T-cell (primary cell): ENCODE results near the gene ECT2. TPM values are rescaled to one million over a fixed set of nuclear protein-coding genes. Genes with fewer than 3 reads are reported as not detected.

Source experiments
- ATAC-seq, 4 experiments: fragments of 200-7000 bp in 3 of 4; fragments of 150-1000 bp in 1 of 4; cut with Tn5 transposase; replicated peaks in 1 of 4; 1 replicate in 3 of 4; 2 replicates in 1 of 4; pipeline ENCODE4 v1.10.0; 2021; ENCODE audit warnings: moderate library complexity in 3 of 4, mild to moderate bottlenecking in 2 of 4, moderate number of reproducible peaks in 1 of 4
- CTCF ChIA-PET, 2 donors: fragments of 300-600 bp; sonication (Branson Sonifier 250); formaldehyde crosslinking; loops; one replicate each; lab custom pipeline; 2022; ENCODE audit warnings: antibody characterized with exemption in 2 of 2; lab: Charles Lee
- POLR2A ChIA-PET, 2 donors: fragments of 300-600 bp; sonication (Branson Sonifier 250); formaldehyde crosslinking; loops; one replicate each; lab custom pipeline; 2022; ENCODE audit warnings: antibody characterized with exemption in 2 of 2; lab: Charles Lee
- DNase-seq, 35 experiments: peaks; one replicate each; pipeline versions ENCODE4 v3.0.0 to v3.0.0-alpha.2; 2013 to 2023
- H3K27ac ChIP-seq: one replicate; pipeline ENCODE4 v1.5.1; 2013; ENCODE audit warnings: low read length
- H3K27me3 ChIP-seq, 2 experiments: replicated peaks in 1 of 2; 1 replicate in 1 of 2; 2 replicates in 1 of 2; pipeline versions ENCODE4 v1.6.1 to v1.7.0; 2013; ENCODE audit warnings: low read length in 1 of 2, mixed read lengths in 1 of 2; ENCODE audit not compliant: control insufficient read depth in 2 of 2, insufficient read depth in 2 of 2; ENCODE audit errors: extremely low read depth in 1 of 2
- H3K36me3 ChIP-seq, 2 donors: 1 replicate in 1 of 2; 2 replicates in 1 of 2; pipeline versions ENCODE4 v1.6.1 to v1.7.0; 2013; ENCODE audit warnings: low read length in 1 of 2; ENCODE audit not compliant: control insufficient read depth in 2 of 2, insufficient read depth in 1 of 2; ENCODE audit errors: extremely low read depth in 1 of 2
- H3K4me1 ChIP-seq, 2 experiments: 1 replicate in 1 of 2; 2 replicates in 1 of 2; pipeline versions ENCODE4 v1.6.1 to v1.7.0; 2013; ENCODE audit warnings: low read length in 2 of 2, mixed read lengths in 1 of 2; ENCODE audit not compliant: insufficient read depth in 2 of 2, control insufficient read depth in 1 of 2; ENCODE audit errors: extremely low read depth in 1 of 2
- H3K4me3 ChIP-seq, 2 donors: 1 replicate in 1 of 2; 2 replicates in 1 of 2; pipeline versions ENCODE4 v1.5.1 to v1.7.0; 2013; ENCODE audit warnings: mild to moderate bottlenecking in 2 of 2, low read length in 1 of 2, moderate library complexity in 1 of 2; ENCODE audit not compliant: control insufficient read depth in 1 of 2; ENCODE audit errors: extremely low read depth in 1 of 2
- H3K9me3 ChIP-seq: 2 replicates; pipeline ENCODE4 v1.7.0; 2013
- H3K27ac Mint-ChIP-seq, 2 donors: one replicate each; pipeline ENCODE4 v1.8.0; 2020 to 2021; ENCODE audit warnings: mild to moderate bottlenecking in 2 of 2, mixed read lengths in 2 of 2
- H3K27me3 Mint-ChIP-seq, 2 donors: one replicate each; pipeline ENCODE4 v1.8.0; 2021 to 2022; ENCODE audit warnings: mixed read lengths in 2 of 2
- H3K36me3 Mint-ChIP-seq: one replicate; pipeline ENCODE4 v1.8.0; 2021; ENCODE audit warnings: mixed read lengths
- H3K4me1 Mint-ChIP-seq, 3 donors: one replicate each; pipeline ENCODE4 v1.8.0; 2020 to 2022; ENCODE audit warnings: mixed read lengths in 3 of 3, mild to moderate bottlenecking in 1 of 3
- H3K4me3 Mint-ChIP-seq, 3 donors: one replicate each; pipeline ENCODE4 v1.8.0; 2020 to 2022; ENCODE audit warnings: mild to moderate bottlenecking in 3 of 3, mixed read lengths in 3 of 3, moderate library complexity in 3 of 3
- H3K9me3 Mint-ChIP-seq, 3 donors: one replicate each; pipeline ENCODE4 v1.8.0; 2020 to 2022; ENCODE audit warnings: mixed read lengths in 3 of 3
- WGBS: methylation state at CpG from one replicate; pipeline ENCODE4 v1.1.5; 2013; ENCODE audit warnings: missing lambda C conversion rate; ENCODE audit not compliant: insufficient coverage; 5-methylcytosine and 5-hydroxymethylcytosine counted together
- total RNA-seq, 35 experiments: library from RNA in 6 of 35; stranded (reverse) in 6 of 35; fragments of 120-200 nt in 1 of 35; gene quantifications; one replicate each; pipeline versions ENCODE4 v1.2.1 to v1.2.4 and lab custom pipeline; 2013 to 2026

ECT2 gene
- total RNA-seq, 5 donors from 2014 or later (not counting 1 experiment from before 2014, with no cell fraction given), result 1.7 to 3.1 (median 2.3) TPM

DNA sequence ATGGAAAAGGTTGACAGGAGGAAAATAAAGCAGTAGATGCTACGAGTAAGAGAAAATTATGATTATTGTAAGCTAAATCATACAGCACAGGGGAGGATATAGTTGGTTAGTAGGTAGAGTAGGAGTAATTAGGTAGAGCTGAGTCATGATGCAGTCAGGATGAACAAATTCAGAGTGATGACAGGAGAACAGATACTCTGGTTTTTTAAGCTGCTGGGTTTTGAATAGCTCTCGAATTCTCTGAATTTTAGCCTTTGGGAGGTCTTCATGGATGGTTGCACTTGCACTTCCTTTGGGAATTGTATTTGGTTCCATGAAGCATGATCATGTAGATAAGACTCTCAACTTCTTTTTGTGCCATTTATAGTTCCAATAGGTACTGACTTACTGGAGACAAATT lies 96.2 kb downstream of the ECT2 start:
- Mint-ChIP-seq H3K9me3 (no peaks in the 10 kb centered on the region), H3K4me3 (no peak overlapping the region), H3K36me3 (no peaks in the 10 kb centered on the region), H3K27me3 (peaks cover 28 to 36% of the 10 kb centered on the region in 2 donors), H3K27ac (no peak overlapping the region), H3K4me1 (no peaks in the 10 kb centered on the region)
- no peak overlapping the region for H3K27ac ChIP-seq
- H3K4me3 ChIP-seq, result no peak overlapping the region
- 80% methylated on average over 2 of the region's 2 CpGs for WGBS
- no peaks in the 10 kb centered on the region for H3K4me1 ChIP-seq
- no peaks in the 10 kb centered on the region for H3K9me3 ChIP-seq
- CTCF ChIA-PET, result interaction anchor here in 1 of 2 donors (0.6 kb wide), 1 partner anchor 11 kb away, joined by 6 read pairs; no protein-coding TSS in a partner anchor
- H3K36me3 ChIP-seq, result no peaks in the 10 kb centered on the region
- ATAC-seq (no peak), DNase-seq (no peak)
- POLR2A ChIA-PET, result no interaction called here
- peaks cover 0 to 2% of the 10 kb centered on the region in 2 experiments for H3K27me3 ChIP-seq

DNA sequence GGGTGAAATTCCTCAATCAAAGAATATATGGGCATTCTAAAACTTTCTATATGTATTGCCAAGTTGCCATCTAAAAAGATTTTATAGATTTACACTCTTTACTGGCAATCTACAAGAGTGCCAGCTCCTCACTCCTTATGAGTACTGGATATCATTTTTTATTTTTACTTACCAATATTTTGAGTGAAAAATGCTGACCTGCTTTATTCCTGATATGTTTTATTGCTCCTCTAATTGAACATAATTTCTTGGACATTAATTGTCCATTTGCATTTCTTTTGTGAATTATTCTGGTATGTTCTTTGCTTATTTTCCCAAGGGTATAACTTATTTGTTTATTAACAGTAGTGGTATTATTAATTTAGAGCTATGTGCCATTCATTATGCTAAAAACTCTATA lies 96.8 kb downstream of the ECT2 start:
- CTCF ChIA-PET, result interaction anchor here (0.6 kb wide), 3 partner anchors 11 to 220 kb away, joined by 3 to 6 read pairs (median 3); no protein-coding TSS in a partner anchor
- no peak overlapping the region for H3K27ac ChIP-seq
- POLR2A ChIA-PET, result interaction anchor here in 1 of 2 donors (0.6 kb wide), 1 partner anchor 71 kb away, joined by 4 read pairs; no protein-coding TSS in a partner anchor
- no peak for DNase-seq
- Mint-ChIP-seq H3K27ac (no peak overlapping the region), H3K4me1 (no peaks in the 10 kb centered on the region), H3K4me3 (no peak overlapping the region), H3K36me3 (no peaks in the 10 kb centered on the region), H3K9me3 (no peaks in the 10 kb centered on the region), H3K27me3 (peaks cover 28 to 33% of the 10 kb centered on the region in 2 donors)
- no peak for ATAC-seq
- no peaks in the 10 kb centered on the region for H3K36me3 ChIP-seq
- peaks cover 0 to 2% of the 10 kb centered on the region in 2 experiments for H3K27me3 ChIP-seq
- H3K4me3 ChIP-seq, result no peak overlapping the region
- H3K9me3 ChIP-seq, result no peaks in the 10 kb centered on the region
- H3K4me1 ChIP-seq, result no peaks in the 10 kb centered on the region

DNA sequence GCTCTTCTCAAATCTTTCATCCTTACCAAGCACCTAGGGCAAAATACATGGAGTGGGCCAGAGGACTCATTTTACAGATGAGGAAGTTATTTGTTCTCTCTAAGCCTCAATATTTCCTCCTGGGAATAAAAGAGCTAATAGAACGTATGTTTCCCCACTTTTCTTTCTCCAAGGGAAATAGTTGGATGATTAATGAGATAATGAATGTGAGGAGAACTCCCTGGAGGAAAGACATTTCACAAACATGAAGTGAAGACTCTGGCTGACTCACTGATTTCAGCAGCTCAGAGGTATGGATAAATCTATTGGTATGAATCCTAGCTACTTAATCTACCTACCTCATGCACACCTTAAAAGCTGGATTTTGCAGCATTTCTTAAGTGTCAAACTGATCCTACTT lies 98.4 kb downstream of the ECT2 start:
- H3K9me3 ChIP-seq, result no peaks in the 10 kb centered on the region
- DNase-seq (no peak), ATAC-seq (no peak)
- H3K36me3 ChIP-seq, result no peaks in the 10 kb centered on the region
- ChIA-PET POLR2A (no interaction called here), CTCF (interaction anchor here in 1 of 2 donors (0.5 kb wide), 1 partner anchor 15 kb away, joined by 10 read pairs; no protein-coding TSS in a partner anchor)
- peaks cover 24 to 26% of the 10 kb centered on the region in 2 donors for H3K27me3 Mint-ChIP-seq
- H3K27ac ChIP-seq, result no peak overlapping the region
- H3K36me3 Mint-ChIP-seq, result no peaks in the 10 kb centered on the region
- WGBS, result no CpG with 5 or more reads among the region's 1 CpG
- H3K4me3 ChIP-seq, result no peak overlapping the region
- H3K4me3 Mint-ChIP-seq, result no peak overlapping the region
- no peaks in the 10 kb centered on the region for H3K4me1 ChIP-seq
- H3K27me3 ChIP-seq, result peaks cover 0 to 2% of the 10 kb centered on the region in 2 experiments
- no peaks in the 10 kb centered on the region for H3K4me1 Mint-ChIP-seq
- H3K27ac Mint-ChIP-seq, result no peak overlapping the region
- no peaks in the 10 kb centered on the region for H3K9me3 Mint-ChIP-seq

DNA sequence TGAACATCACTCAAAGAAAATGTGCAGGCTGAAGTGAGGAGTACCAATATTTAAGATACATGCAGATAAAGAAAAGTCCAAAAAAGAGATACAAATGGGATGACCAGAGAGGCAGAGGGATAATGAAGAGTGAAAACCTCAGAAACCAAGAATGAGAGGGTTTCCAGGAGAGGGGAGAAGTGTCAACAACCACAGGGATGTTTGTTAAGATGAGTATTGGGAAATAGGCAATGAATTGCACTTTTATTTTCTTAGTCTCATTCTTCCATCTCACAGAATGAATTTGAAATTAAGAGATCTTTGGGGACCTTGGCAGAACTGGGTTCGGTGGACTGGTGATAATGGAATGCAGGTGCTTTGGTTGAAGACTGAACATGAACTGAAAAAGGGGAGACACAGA lies 102.5 kb downstream of the ECT2 start:
- no peaks in the 10 kb centered on the region for H3K4me1 Mint-ChIP-seq
- Histone ChIP-seq H3K9me3 (no peaks in the 10 kb centered on the region), H3K27ac (no peak overlapping the region), H3K27me3 (no peaks in the 10 kb centered on the region), H3K36me3 (no peaks in the 10 kb centered on the region), H3K4me1 (no peaks in the 10 kb centered on the region), H3K4me3 (no peak overlapping the region)
- POLR2A ChIA-PET, result no interaction called here
- peaks cover 19 to 21% of the 10 kb centered on the region in 2 donors for H3K27me3 Mint-ChIP-seq
- no peak overlapping the region for H3K4me3 Mint-ChIP-seq
- H3K27ac Mint-ChIP-seq, result no peak overlapping the region
- 80% methylated on average over 1 of the region's 1 CpG for WGBS
- CTCF ChIA-PET, result no interaction called here
- ATAC-seq (no peak), DNase-seq (no peak)
- no peaks in the 10 kb centered on the region for H3K36me3 Mint-ChIP-seq
- H3K9me3 Mint-ChIP-seq, result no peaks in the 10 kb centered on the region

DNA sequence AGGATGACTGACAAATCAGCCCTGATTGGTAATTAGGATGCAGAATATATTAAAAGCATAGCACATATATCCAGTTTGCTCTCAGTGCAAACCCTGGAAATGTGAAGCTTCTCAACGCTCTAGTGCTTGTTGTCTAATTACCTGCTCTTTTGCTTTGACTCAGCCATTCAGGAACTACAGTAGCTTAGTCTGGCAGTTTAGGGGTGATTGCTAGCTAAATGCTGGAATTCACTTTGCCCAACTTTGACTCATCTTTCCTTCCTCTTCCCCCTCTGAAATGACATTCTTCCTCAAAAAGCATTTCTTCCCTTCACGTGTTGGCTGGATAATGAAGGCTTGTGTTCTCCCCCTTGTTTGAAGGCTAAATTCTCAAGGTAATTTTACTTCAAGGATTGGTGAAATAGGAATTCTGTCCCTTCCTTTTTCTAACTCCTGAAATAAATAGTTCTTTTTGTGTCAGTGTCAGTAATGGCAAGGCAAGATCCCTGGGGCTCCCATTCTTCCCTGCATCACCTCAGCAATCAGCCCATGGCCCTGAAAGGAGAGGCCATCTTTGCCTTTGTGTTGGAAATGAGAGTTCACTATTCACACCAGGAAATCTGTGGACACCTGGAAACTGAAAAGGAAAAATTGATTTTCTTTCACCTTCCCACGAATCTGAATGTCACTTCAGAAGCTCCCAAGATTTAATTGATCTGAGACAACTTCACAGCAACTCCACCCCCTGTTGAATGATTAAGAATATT lies 103.6 kb downstream of the ECT2 start:
- H3K9me3 ChIP-seq, result no peaks in the 10 kb centered on the region
- no CpG with 5 or more reads among the region's 3 CpGs for WGBS
- CTCF ChIA-PET, result interaction anchor here in 1 of 2 donors (0.5 kb wide), 1 partner anchor 20 kb away, joined by 4 read pairs; no protein-coding TSS in a partner anchor

DNA sequence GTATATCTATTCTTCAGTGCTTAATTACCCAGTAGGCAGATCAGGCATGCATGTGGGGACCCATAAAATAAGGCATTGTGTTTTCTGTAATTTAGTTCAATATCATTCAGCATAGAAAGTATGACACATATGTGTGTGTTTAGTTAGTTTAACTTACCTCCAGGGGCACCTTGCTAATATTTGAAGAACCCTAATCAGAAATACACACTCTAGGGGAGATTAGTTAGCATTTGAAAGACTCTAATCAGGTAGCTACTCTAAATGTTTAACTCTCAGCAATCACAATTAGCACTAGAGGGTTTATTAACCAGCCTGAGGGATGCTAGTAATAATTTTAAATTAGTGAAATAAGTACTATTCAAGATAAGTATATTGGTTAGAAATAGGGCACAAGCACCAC lies 104.5 kb downstream of the ECT2 start:
- POLR2A ChIA-PET, result no interaction called here
- Mint-ChIP-seq H3K4me3 (no peak overlapping the region), H3K9me3 (no peaks in the 10 kb centered on the region), H3K27ac (no peak overlapping the region), H3K27me3 (peaks cover 13 to 16% of the 10 kb centered on the region in 2 donors), H3K4me1 (no peaks in the 10 kb centered on the region), H3K36me3 (no peaks in the 10 kb centered on the region)
- H3K27ac ChIP-seq, result no peak overlapping the region
- H3K27me3 ChIP-seq, result no peaks in the 10 kb centered on the region
- ATAC-seq, result no peak
- H3K4me3 ChIP-seq, result no peak overlapping the region
- no peak for DNase-seq
- CTCF ChIA-PET, result no interaction called here
- no peaks in the 10 kb centered on the region for H3K4me1 ChIP-seq
- no peaks in the 10 kb centered on the region for H3K9me3 ChIP-seq
- no peaks in the 10 kb centered on the region for H3K36me3 ChIP-seq

More for the DNA sequence above, 103.6 kb downstream of the ECT2 start:
- H3K4me1 ChIP-seq, result no peaks in the 10 kb centered on the region
- Mint-ChIP-seq H3K4me3 (no peak overlapping the region), H3K27ac (no peak overlapping the region), H3K27me3 (peaks cover 17 to 18% of the 10 kb centered on the region in 2 donors), H3K9me3 (no peaks in the 10 kb centered on the region), H3K4me1 (no peaks in the 10 kb centered on the region), H3K36me3 (no peaks in the 10 kb centered on the region)
- H3K36me3 ChIP-seq, result no peaks in the 10 kb centered on the region
- ATAC-seq (no peak), DNase-seq (no peak)
- H3K27ac ChIP-seq, result no peak overlapping the region
- no peaks in the 10 kb centered on the region for H3K27me3 ChIP-seq
- no peak overlapping the region for H3K4me3 ChIP-seq
- POLR2A ChIA-PET, result no interaction called here
